OCI-LY1 (cell line): Measurements from ENCODE around the gene OR1E2.
"Not testable (repeated sequence)": the region's sequence is repeated elsewhere in the genome, so short reads cannot be mapped to it uniquely, and the experiment has no call there.

Experiments
- H2AFZ ChIP-seq: fragments of 200-600 bp; sonication (generic), shearing (Covaris generic); 2 replicates; pipeline ENCODE4 v1.6.0; 2014; ENCODE audit warnings: antibody characterized with exemption, mild to moderate bottlenecking, low read length
- H3F3A ChIP-seq: fragments of 200-600 bp; sonication (generic), shearing (Covaris generic); 2 replicates; pipeline ENCODE4 v1.6.0; 2014; ENCODE audit warnings: mild to moderate bottlenecking, antibody characterized with exemption, low read length, moderate library complexity; ENCODE audit not compliant: insufficient read depth
- H3K27ac ChIP-seq: fragments of 200-600 bp; sonication (generic); 2 replicates; pipeline ENCODE4 v1.5.1; 2014; ENCODE audit warnings: low read length, mixed run types, mild to moderate bottlenecking, low read depth; ENCODE audit not compliant: poor library complexity, severe bottlenecking
- H3K27me3 ChIP-seq: fragments of 200-600 bp; sonication (generic); 2 replicates; pipeline ENCODE4 v1.6.0; 2014; ENCODE audit warnings: antibody characterized with exemption, mild to moderate bottlenecking, low read length, moderate library complexity; ENCODE audit not compliant: insufficient read depth
- H3K36me3 ChIP-seq: fragments of 200-600 bp; sonication (generic); 2 replicates; pipeline ENCODE4 v1.6.1; 2014; ENCODE audit warnings: mild to moderate bottlenecking, antibody characterized with exemption, low read length, moderate library complexity, mixed read lengths; ENCODE audit not compliant: insufficient read depth
- H3K4me1 ChIP-seq: fragments of 200-600 bp; sonication (generic); 2 replicates; pipeline ENCODE4 v1.5.1; 2014; ENCODE audit warnings: mild to moderate bottlenecking, low read length, moderate library complexity; ENCODE audit not compliant: insufficient read depth, severe bottlenecking
- H3K4me2 ChIP-seq: fragments of 200-600 bp; sonication (generic), shearing (Covaris generic); 2 replicates; pipeline ENCODE4 v1.6.1; 2014; ENCODE audit warnings: low read length
- H3K4me3 ChIP-seq: fragments of 200-600 bp; sonication (generic); 2 replicates; pipeline ENCODE4 v1.5.1; 2014; ENCODE audit warnings: low read length, low read depth, mild to moderate bottlenecking, mixed read lengths; ENCODE audit not compliant: poor library complexity, severe bottlenecking
- H3K79me2 ChIP-seq: fragments of 200-600 bp; shearing (Covaris generic); 2 replicates; pipeline ENCODE4 v1.6.1; 2016; ENCODE audit warnings: mixed run types, low read length, mixed read lengths; ENCODE audit not compliant: insufficient read depth
- H3K9ac ChIP-seq: fragments of 200-600 bp; sonication (generic), shearing (Covaris generic); 2 replicates; pipeline ENCODE4 v1.6.1; 2014; ENCODE audit warnings: mild to moderate bottlenecking, low read length, mixed read lengths
- H3K9me2 ChIP-seq: fragments of 200-600 bp; sonication (generic), shearing (Covaris generic); 2 replicates; pipeline ENCODE4 v1.6.1; 2014; ENCODE audit warnings: low read depth, mild to moderate bottlenecking, low read length, mixed read lengths
- H3K9me3 ChIP-seq: fragments of 200-600 bp; shearing (Covaris generic); 2 replicates; pipeline ENCODE4 v1.6.1; 2014; ENCODE audit warnings: low read length, mixed read lengths
- H4K20me1 ChIP-seq: fragments of 200-600 bp; sonication (generic), shearing (Covaris generic); 2 replicates; pipeline ENCODE4 v1.6.0; 2016; ENCODE audit warnings: mild to moderate bottlenecking, low read length; ENCODE audit not compliant: insufficient read depth
- CTCF ChIP-seq: fragments of 200-600 bp; sonication (generic), shearing (Covaris generic); IDR thresholded peaks from 2 replicates; pipeline ENCODE4 v1.5.1; 2017; ENCODE audit warnings: mild to moderate bottlenecking, antibody characterized with exemption, low read length, moderate library complexity, mixed read lengths
- EZH2 ChIP-seq: fragments of 200-600 bp; sonication (generic), shearing (Covaris generic); IDR thresholded peaks from 2 replicates; pipeline ENCODE4 v1.8.0; 2017; ENCODE audit warnings: borderline replicate concordance, mixed run types, mild to moderate bottlenecking, antibody characterized with exemption, low read length, moderate library complexity, mixed read lengths

OR1E2 gene

GRCh38 chr17:3472137-3472536 lies 38.5 kb upstream of the OR1E2 start:
- Histone ChIP-seq H3K36me3 (no peaks in the 10 kb centered on the region), H3K4me1 (no peaks in the 10 kb centered on the region), H3K9me2 (no peaks in the 10 kb centered on the region), H4K20me1 (no peaks in the 10 kb centered on the region), H3K4me2 (no peak overlapping the region), H2AFZ (no peak overlapping the region), H3K27ac (no peak overlapping the region), H3K9ac (no peak overlapping the region), H3F3A (no peaks in the 10 kb centered on the region), H3K79me2 (no peaks in the 10 kb centered on the region), H3K4me3 (no peak overlapping the region), H3K27me3 (no peaks in the 10 kb centered on the region), H3K9me3 (no peaks in the 10 kb centered on the region)
- TF ChIP-seq CTCF (no peak), EZH2 (no peak)

- Histone ChIP-seq H3K9me2 (no peaks in the 10 kb centered on the region), H2AFZ (no peak within 1 kb of the TSS), H3F3A (no peaks in the 10 kb centered on the region)
These were observed 38.0 kb upstream of the OR1E2 start, which contains the start of gene SPATA22 for GRCh38 chr17:3471599-3471998. SPATA22 (minus strand) TSS chr17:3471819; CDS start chr17:3469325, 2,494 bp downstream.

GRCh38 chr17:3469529-3469928 lies 35.9 kb upstream of the OR1E2 start:
- Histone ChIP-seq H3K4me1 (no peaks in the 10 kb centered on the region), H3K27me3 (no peaks in the 10 kb centered on the region), H3K9me3 (no peaks in the 10 kb centered on the region), H2AFZ (no peak overlapping the region), H3K9me2 (no peaks in the 10 kb centered on the region), H3K36me3 (no peaks in the 10 kb centered on the region), H3K27ac (no peak overlapping the region), H3F3A (no peaks in the 10 kb centered on the region), H4K20me1 (no peaks in the 10 kb centered on the region), H3K79me2 (no peaks in the 10 kb centered on the region), H3K4me2 (no peak overlapping the region), H3K9ac (no peak overlapping the region), H3K4me3 (no peak overlapping the region)
- TF ChIP-seq EZH2 (no peak), CTCF (no peak)

More at GRCh38 chr17:3471599-3471998, 38.0 kb upstream of the OR1E2 start, which contains the start of gene SPATA22:
- no peak within 1 kb of the TSS for H3K4me3 ChIP-seq
- no peaks in the 10 kb centered on the region for H3K9me3 ChIP-seq
- no peaks in the 10 kb centered on the region for H4K20me1 ChIP-seq
- H3K9ac ChIP-seq, result no peak within 1 kb of the TSS
- no peak within 1 kb of the TSS for H3K4me2 ChIP-seq
- H3K4me1 ChIP-seq, result no peaks in the 10 kb centered on the region
- H3K79me2 ChIP-seq, result no peaks in the 10 kb centered on the region
- no peak within 1 kb of the TSS for H3K27ac ChIP-seq
- no peaks in the 10 kb centered on the region for H3K36me3 ChIP-seq
- H3K27me3 ChIP-seq, result no peaks in the 10 kb centered on the region
- no peak for TF ChIP-seq EZH2
- TF ChIP-seq CTCF, result no peak

GRCh38 chr17:3466355-3466754 lies 32.7 kb upstream of the OR1E2 start:
- not testable (repeated sequence) for H3F3A ChIP-seq, H3K4me2 ChIP-seq, H3K9me2 ChIP-seq, H2AFZ ChIP-seq, H3K79me2 ChIP-seq, H3K9me3 ChIP-seq, H3K9ac ChIP-seq, H3K4me3 ChIP-seq, H3K27ac ChIP-seq, H3K4me1 ChIP-seq, H3K27me3 ChIP-seq, H3K36me3 ChIP-seq, H4K20me1 ChIP-seq
